Trophoblast cell (in vitro differentiated cells and primary cell): ENCODE data around the gene PITX2.

ENCODE experiments used
- DNase-seq, 2 donors: peaks; one replicate each; pipeline ENCODE4 v3.0.0-alpha.2; 2016
- H2AFZ ChIP-seq: 2 replicates; pipeline ENCODE4 v1.6.1; 2013; ENCODE audit warnings: low read length, moderate library complexity, mild to moderate bottlenecking; ENCODE audit not compliant: insufficient read depth, poor library complexity
- H2AK5ac ChIP-seq: 2 replicates; pipeline ENCODE4 v1.6.1; 2013; ENCODE audit warnings: mild to moderate bottlenecking, low read length
- H2BK120ac ChIP-seq: 2 replicates; pipeline ENCODE4 v1.6.1; 2013; ENCODE audit warnings: low read length, mild to moderate bottlenecking, moderate library complexity; ENCODE audit not compliant: insufficient read depth, poor library complexity
- H2BK12ac ChIP-seq: 2 replicates; pipeline ENCODE4 v1.6.1; 2013; ENCODE audit warnings: mild to moderate bottlenecking, low read length, moderate library complexity
- H2BK5ac ChIP-seq: 2 replicates; pipeline ENCODE4 v1.6.1; 2013; ENCODE audit warnings: low read length, low read depth, moderate library complexity, mild to moderate bottlenecking; ENCODE audit not compliant: poor library complexity
- H3K14ac ChIP-seq: 2 replicates; pipeline ENCODE4 v1.6.1; 2013; ENCODE audit warnings: mild to moderate bottlenecking, low read length
- H3K18ac ChIP-seq: 2 replicates; pipeline ENCODE4 v1.6.1; 2013; ENCODE audit warnings: mild to moderate bottlenecking, low read length
- H3K23ac ChIP-seq: 2 replicates; pipeline ENCODE4 v1.6.1; 2013; ENCODE audit warnings: low read length
- H3K27ac ChIP-seq: 2 replicates; pipeline ENCODE4 v1.5.1; 2013; ENCODE audit warnings: low read depth, mild to moderate bottlenecking, inconsistent platforms, low read length, moderate library complexity
- H3K27me3 ChIP-seq: 2 replicates; pipeline ENCODE4 v1.6.1; 2013; ENCODE audit warnings: inconsistent platforms, mild to moderate bottlenecking, low read length, moderate library complexity; ENCODE audit not compliant: insufficient read depth
- H3K36me3 ChIP-seq, 2 experiments: 1 replicate in 1 of 2; 2 replicates in 1 of 2; pipeline ENCODE4 v1.6.1; 2013; ENCODE audit warnings: low read length in 2 of 2, mild to moderate bottlenecking in 2 of 2, moderate library complexity in 1 of 2; ENCODE audit not compliant: insufficient read depth in 2 of 2, control insufficient read depth in 1 of 2
- H3K4ac ChIP-seq: 2 replicates; pipeline ENCODE4 v1.6.1; 2013; ENCODE audit warnings: low read depth, mild to moderate bottlenecking, low read length, moderate library complexity
- H3K4me1 ChIP-seq, 2 experiments: 1 replicate in 1 of 2; 2 replicates in 1 of 2; pipeline ENCODE4 v1.6.1; 2013; ENCODE audit warnings: low read length in 2 of 2, mild to moderate bottlenecking in 2 of 2, moderate library complexity in 1 of 2; ENCODE audit not compliant: insufficient read depth in 2 of 2, control insufficient read depth in 1 of 2
- H3K4me2 ChIP-seq: 2 replicates; pipeline ENCODE4 v1.6.1; 2013; ENCODE audit warnings: inconsistent platforms, mild to moderate bottlenecking, low read length, moderate library complexity
- H3K4me3 ChIP-seq: 2 replicates; pipeline ENCODE4 v1.5.1; 2013; ENCODE audit warnings: mild to moderate bottlenecking, low read depth, low read length, inconsistent platforms
- H3K79me1 ChIP-seq: one replicate; pipeline ENCODE4 v1.6.1; 2013; ENCODE audit warnings: low read length
- H3K79me2 ChIP-seq: 2 replicates; pipeline ENCODE4 v1.6.1; 2013; ENCODE audit warnings: low read length, mild to moderate bottlenecking; ENCODE audit not compliant: control insufficient read depth, insufficient read depth, poor library complexity
- H3K9ac ChIP-seq: 2 replicates; pipeline ENCODE4 v1.6.1; 2013; ENCODE audit warnings: mild to moderate bottlenecking, low read length
- H3K9me3 ChIP-seq: 2 replicates; pipeline ENCODE4 v1.6.1; 2013; ENCODE audit warnings: low read depth, mild to moderate bottlenecking, control low read depth, inconsistent platforms, low read length; ENCODE audit not compliant: insufficient read depth
- H4K12ac ChIP-seq: 2 replicates; pipeline ENCODE4 v1.6.1; 2013; ENCODE audit warnings: low read depth, mild to moderate bottlenecking, low read length, moderate library complexity
- H4K8ac ChIP-seq: 2 replicates; pipeline ENCODE4 v1.6.1; 2013; ENCODE audit warnings: low read depth, mild to moderate bottlenecking, low read length, moderate library complexity
- H4K91ac ChIP-seq: one replicate; pipeline ENCODE4 v1.6.1; 2013; ENCODE audit warnings: low read depth, mild to moderate bottlenecking, low read length, moderate library complexity
- WGBS: extraction: QIAGEN DNeasy Blood & Tissue Kit; methylation state at CpG from one replicate; pipeline ENCODE4 v1.1.7; 2013; ENCODE audit warnings: missing lambda C conversion rate; ENCODE audit not compliant: insufficient read length, insufficient coverage; ENCODE audit errors: extremely low coverage; 5-methylcytosine and 5-hydroxymethylcytosine counted together

PITX2 gene

DNA sequence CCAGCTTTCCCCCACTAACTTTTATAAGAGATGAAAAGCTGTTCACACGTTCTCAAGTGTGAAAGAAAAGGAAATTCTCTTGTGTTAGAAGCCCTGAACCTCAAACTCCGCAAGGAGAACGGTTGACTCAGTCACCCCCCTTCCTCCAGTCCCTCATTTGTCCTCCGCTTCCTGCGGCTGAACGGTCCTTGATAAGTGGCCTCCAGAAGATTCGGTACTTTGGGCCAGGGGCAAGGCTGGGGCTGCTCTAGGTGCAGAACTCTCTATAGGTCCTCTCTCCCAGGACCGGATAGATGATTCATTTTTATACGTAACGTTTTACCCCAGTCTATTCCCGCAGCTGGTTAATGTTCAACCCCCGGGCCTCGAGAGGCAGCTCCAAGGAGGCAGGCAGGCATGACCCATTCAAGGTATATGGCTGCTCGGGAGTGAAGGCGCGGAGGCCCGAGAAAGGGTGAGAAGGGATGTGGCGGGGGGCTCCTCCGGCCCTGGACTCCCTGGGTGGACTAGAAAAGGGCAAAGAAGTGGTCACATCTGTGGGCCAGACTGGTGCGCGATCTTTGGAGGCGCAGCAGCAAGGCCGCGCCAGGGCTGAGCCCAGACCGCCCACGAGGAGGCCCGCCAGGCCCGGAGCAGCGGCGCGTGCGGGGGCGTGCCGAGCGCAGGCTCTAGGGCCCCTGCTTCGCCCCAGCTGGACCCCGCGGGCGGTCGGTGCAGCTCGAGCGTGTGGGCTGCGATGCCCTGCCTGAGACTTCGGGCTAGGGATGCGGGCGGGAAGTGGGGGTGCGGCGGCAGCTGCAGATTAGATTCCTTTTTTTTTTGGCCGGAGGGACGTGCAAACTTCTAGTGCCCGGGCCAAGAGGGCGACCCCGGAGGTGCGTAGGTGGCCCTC is 11.7 kb downstream of the PITX2 start:
- no peak overlapping the region for H2BK5ac ChIP-seq
- DNase-seq, result no peak
- H4K8ac ChIP-seq, result no peak overlapping the region
- H3K9ac ChIP-seq, result no peak overlapping the region
- H3K9me3 ChIP-seq, result peaks cover 5% of the 10 kb centered on the region
- H4K12ac ChIP-seq, result no peak overlapping the region
- H4K91ac ChIP-seq, result no peak overlapping the region
- WGBS, result no CpG with 5 or more reads among the region's 54 CpGs
- H3K18ac ChIP-seq, result no peak overlapping the region
- peaks cover 6 to 12% of the 10 kb centered on the region in 2 experiments for H3K4me1 ChIP-seq
- no peak overlapping the region for H3K14ac ChIP-seq
- H3K4ac ChIP-seq, result no peak overlapping the region
- no peak overlapping the region for H2AFZ ChIP-seq
- peak overlapping the region; percentile 45 for H3K4me2 ChIP-seq
- H3K23ac ChIP-seq, result no peak overlapping the region
- no peaks in the 10 kb centered on the region for H3K79me1 ChIP-seq
- H2BK120ac ChIP-seq, result no peak overlapping the region
- H3K36me3 ChIP-seq, result no peaks in the 10 kb centered on the region
- H2BK12ac ChIP-seq, result no peak overlapping the region
- H3K27ac ChIP-seq, result no peak overlapping the region
- H3K79me2 ChIP-seq, result no peaks in the 10 kb centered on the region
- peaks cover 51% of the 10 kb centered on the region for H3K27me3 ChIP-seq
- H3K4me3 ChIP-seq, result no peak overlapping the region
- no peak overlapping the region for H2AK5ac ChIP-seq

DNA sequence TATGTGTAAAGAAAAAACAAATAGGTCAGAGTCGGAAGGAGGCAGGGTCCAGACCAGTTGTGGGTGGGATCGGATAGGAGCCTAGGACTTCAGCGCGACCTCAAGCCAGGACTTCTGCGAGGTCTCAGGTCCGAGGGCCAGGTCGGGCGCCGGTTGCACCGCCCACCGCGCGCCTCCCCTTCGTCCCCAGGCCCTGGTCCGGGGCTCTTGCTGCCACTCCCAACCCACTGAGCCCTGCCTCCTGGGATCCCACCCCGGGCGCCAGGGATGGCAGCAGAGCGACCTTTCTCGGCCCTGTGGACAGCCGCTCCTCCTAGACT is 12.3 kb downstream of the PITX2 start:
- H4K8ac ChIP-seq, result no peak overlapping the region
- H3K27ac ChIP-seq, result no peak overlapping the region
- no peak overlapping the region for H3K4me2 ChIP-seq
- no peak for DNase-seq
- H2BK120ac ChIP-seq, result no peak overlapping the region
- no peaks in the 10 kb centered on the region for H3K79me2 ChIP-seq
- H3K23ac ChIP-seq, result no peak overlapping the region
- no peak overlapping the region for H3K14ac ChIP-seq
- no CpG with 5 or more reads among the region's 20 CpGs for WGBS
- H3K36me3 ChIP-seq, result no peaks in the 10 kb centered on the region
- H3K9ac ChIP-seq, result no peak overlapping the region
- peaks cover 45% of the 10 kb centered on the region for H3K27me3 ChIP-seq
- H4K12ac ChIP-seq, result no peak overlapping the region
- no peaks in the 10 kb centered on the region for H3K79me1 ChIP-seq
- no peak overlapping the region for H2AFZ ChIP-seq
- H3K9me3 ChIP-seq, result peaks cover 5% of the 10 kb centered on the region
- no peak overlapping the region for H2BK12ac ChIP-seq
- no peak overlapping the region for H4K91ac ChIP-seq
- H3K4me1 ChIP-seq, result peaks cover 6 to 12% of the 10 kb centered on the region in 2 experiments
- H2BK5ac ChIP-seq, result no peak overlapping the region
- no peak overlapping the region for H2AK5ac ChIP-seq
- no peak overlapping the region for H3K4ac ChIP-seq
- no peak overlapping the region for H3K18ac ChIP-seq
- H3K4me3 ChIP-seq, result no peak overlapping the region

DNA sequence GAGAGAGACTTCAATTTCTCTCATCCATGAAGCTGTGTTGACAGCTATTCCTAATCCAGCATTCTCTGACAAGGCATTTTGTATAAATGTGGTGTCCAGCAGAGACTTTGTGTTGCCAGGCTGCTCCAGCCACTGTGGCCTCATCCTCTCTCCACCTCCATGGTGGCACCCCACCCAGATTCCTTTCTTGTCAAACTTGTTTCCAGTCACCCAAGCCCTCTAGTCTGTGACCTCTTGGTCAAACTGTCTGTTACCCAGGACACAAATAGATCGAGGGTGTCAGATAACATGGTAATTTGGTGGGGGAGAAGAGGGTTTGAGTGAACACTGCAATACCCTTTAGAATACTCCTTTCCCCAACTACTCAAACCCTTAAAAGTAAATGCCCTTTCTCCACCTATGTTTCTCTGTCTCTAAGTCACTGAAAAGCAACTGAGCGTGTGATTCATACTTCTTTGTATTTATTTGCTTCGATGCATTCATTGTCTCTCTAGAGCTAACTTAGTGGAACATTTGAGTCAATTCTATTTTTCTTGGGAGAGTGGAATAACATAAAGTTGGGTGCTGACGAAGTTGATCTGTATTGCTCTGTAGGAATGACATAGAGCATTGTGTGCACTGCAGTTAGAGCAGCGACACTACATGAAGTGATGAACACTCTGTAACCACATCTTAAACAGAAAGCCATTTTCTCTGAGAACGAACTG is 13.7 kb downstream of the PITX2 start:
- no CpG with 5 or more reads among the region's 6 CpGs for WGBS

DNA sequence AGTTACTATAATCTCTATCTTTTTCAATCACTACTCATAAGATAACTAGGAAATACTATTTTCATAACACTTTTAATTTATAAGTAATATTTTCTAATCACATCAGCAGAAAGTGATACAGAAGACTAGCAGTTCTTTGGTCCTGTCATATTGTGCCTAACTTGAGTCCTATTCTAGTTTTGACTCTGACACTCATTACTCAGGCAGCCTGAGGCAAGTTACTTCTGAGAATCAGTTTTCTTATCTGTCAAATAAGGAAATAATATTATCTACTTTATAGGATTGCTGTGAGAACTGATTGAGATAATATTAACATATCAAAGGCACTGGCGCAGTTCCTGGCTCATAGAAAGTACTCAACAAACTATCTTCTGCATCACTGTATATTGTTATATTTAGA is 17.8 kb downstream of the PITX2 start:
- Histone ChIP-seq H4K91ac (no peak overlapping the region), H3K27ac (no peak overlapping the region), H4K12ac (no peak overlapping the region), H3K4ac (no peak overlapping the region), H3K18ac (no peak overlapping the region), H3K14ac (no peak overlapping the region), H4K8ac (no peak overlapping the region), H3K79me2 (no peaks in the 10 kb centered on the region), H2BK5ac (no peak overlapping the region), H3K36me3 (no peaks in the 10 kb centered on the region), H2BK120ac (no peak overlapping the region), H3K4me3 (no peak overlapping the region), H3K9me3 (no peaks in the 10 kb centered on the region), H3K27me3 (no peaks in the 10 kb centered on the region), H3K4me2 (no peak overlapping the region), H3K23ac (no peak overlapping the region), H3K4me1 (peaks cover 3% of the 10 kb centered on the region in 2 experiments), H2BK12ac (no peak overlapping the region), H2AFZ (no peak overlapping the region), H3K79me1 (no peaks in the 10 kb centered on the region), H3K9ac (no peak overlapping the region), H2AK5ac (no peak overlapping the region)
- WGBS, result no CpG with 5 or more reads among the region's 1 CpG
- DNase-seq, result no peak

More for the DNA sequence above, 13.7 kb downstream of the PITX2 start:
- H3K23ac ChIP-seq, result no peak overlapping the region
- no peak overlapping the region for H3K18ac ChIP-seq
- peak overlapping the region; percentile 24 for H3K4me2 ChIP-seq
- H3K27ac ChIP-seq, result no peak overlapping the region
- no peak overlapping the region for H3K9ac ChIP-seq
- H2BK5ac ChIP-seq, result no peak overlapping the region
- peaks cover 32% of the 10 kb centered on the region for H3K27me3 ChIP-seq
- H2AFZ ChIP-seq, result no peak overlapping the region
- H2BK12ac ChIP-seq, result no peak overlapping the region
- no peak overlapping the region for H2BK120ac ChIP-seq
- no peak for DNase-seq
- H4K91ac ChIP-seq, result no peak overlapping the region
- no peaks in the 10 kb centered on the region for H3K79me1 ChIP-seq
- H3K79me2 ChIP-seq, result no peaks in the 10 kb centered on the region
- H3K9me3 ChIP-seq, result peaks cover 5% of the 10 kb centered on the region
- no peak overlapping the region for H3K4ac ChIP-seq
- no peaks in the 10 kb centered on the region for H3K36me3 ChIP-seq
- H3K14ac ChIP-seq, result no peak overlapping the region
- no peak overlapping the region for H4K8ac ChIP-seq
- H3K4me3 ChIP-seq, result no peak overlapping the region
- H4K12ac ChIP-seq, result no peak overlapping the region
- no peak overlapping the region for H2AK5ac ChIP-seq
- peaks cover 6 to 12% of the 10 kb centered on the region in 2 experiments for H3K4me1 ChIP-seq
